H1 (cell line): ENCODE measurements around the gene ARMC9. TPM values are rescaled to one million over a fixed set of nuclear protein-coding genes. Genes with fewer than 3 reads are reported as not detected.

ENCODE experiments used
- CTCF ChIA-PET: fragments of 300-600 bp; sonication (Branson Sonifier 250); formaldehyde crosslinking; loops from one replicate; lab custom pipeline; 2021; ENCODE audit not compliant: partially characterized antibody; lab: Charles Lee
- POLR2A ChIA-PET: fragments of 300-600 bp; sonication (Branson Sonifier 250); formaldehyde crosslinking; loops from one replicate; lab custom pipeline; 2021; ENCODE audit warnings: inconsistent platforms; ENCODE audit not compliant: partially characterized antibody; lab: Charles Lee
- DNase-seq, 2 experiments: peaks; one replicate each; pipeline versions ENCODE4 v3.0.0 to v3.0.0-alpha.2; 2010 to 2022; ENCODE audit warnings: low spot score in 2 of 2, low read depth in 1 of 2, mixed read lengths in 1 of 2
- FAIRE-seq: peaks from 2 replicates; lab custom pipeline; 2011; peaks lifted over from hg19 to GRCh38; lab: Jason Lieb, UNC
- H2AFZ ChIP-seq: 2 replicates; pipeline ENCODE4 v1.8.1; 2012; ENCODE audit warnings: low read length, inconsistent platforms
- H2AK5ac ChIP-seq: 2 replicates; pipeline ENCODE4 v1.6.1; 2013; ENCODE audit warnings: low read depth, low read length
- H2BK120ac ChIP-seq: replicated peaks from 2 replicates; pipeline ENCODE3; 2013; ENCODE audit warnings: low read depth, low read length, inconsistent platforms
- H2BK12ac ChIP-seq: 2 replicates; pipeline ENCODE4 v1.6.1; 2013; ENCODE audit warnings: low read depth, low read length
- H2BK15ac ChIP-seq: 2 replicates; pipeline ENCODE4 v1.6.1; 2013; ENCODE audit warnings: low read length
- H2BK20ac ChIP-seq: 2 replicates; pipeline ENCODE4 v1.6.1; 2013; ENCODE audit warnings: low read length
- H2BK5ac ChIP-seq: 2 replicates; pipeline ENCODE4 v1.6.1; 2013; ENCODE audit warnings: low read depth, low read length
- H3K14ac ChIP-seq: 2 replicates; pipeline ENCODE4 v1.6.1; 2013; ENCODE audit warnings: inconsistent platforms; ENCODE audit not compliant: insufficient read length
- H3K18ac ChIP-seq: 2 replicates; pipeline ENCODE4 v1.6.1; 2013; ENCODE audit warnings: low read length; ENCODE audit errors: extremely low read depth
- H3K23ac ChIP-seq: 2 replicates; pipeline ENCODE4 v1.6.1; 2013; ENCODE audit warnings: inconsistent platforms; ENCODE audit not compliant: insufficient read length
- H3K23me2 ChIP-seq: 2 replicates; pipeline ENCODE4 v1.6.1; 2013; ENCODE audit warnings: low read depth, low read length
- H3K27ac ChIP-seq: 2 replicates; pipeline ENCODE4 v1.6.1; 2011; ENCODE audit warnings: low read depth, low read length, inconsistent platforms
- H3K27me3 ChIP-seq, 4 experiments: replicated peaks in 1 of 4; 1 replicate in 1 of 4; 2 replicates in 3 of 4; pipeline versions ENCODE4 v1.6.1 to v1.8.1; 2011 to 2013; ENCODE audit warnings: low read length in 3 of 4, mild to moderate bottlenecking in 3 of 4, inconsistent platforms in 2 of 4, mixed read lengths in 2 of 4, moderate library complexity in 1 of 4; ENCODE audit not compliant: control insufficient read depth in 3 of 4, insufficient read depth in 3 of 4; ENCODE audit errors: extremely low read depth in 1 of 4
- H3K36me3 ChIP-seq, 4 experiments: 2 replicates each; pipeline versions ENCODE4 v1.6.1 to v1.8.1; 2011 to 2013; ENCODE audit warnings: mild to moderate bottlenecking in 4 of 4, low read length in 3 of 4, moderate library complexity in 2 of 4, control low read depth in 1 of 4, inconsistent platforms in 1 of 4; ENCODE audit not compliant: insufficient read depth in 4 of 4, control insufficient read depth in 2 of 4
- H3K4ac ChIP-seq: replicated peaks from 2 replicates; pipeline ENCODE3; 2013; ENCODE audit warnings: low read length, low read depth, mixed read lengths, inconsistent platforms; ENCODE audit not compliant: insufficient read length
- H3K4me1 ChIP-seq, 4 experiments: replicated peaks in 1 of 4; 1 replicate in 1 of 4; 2 replicates in 3 of 4; pipeline versions ENCODE4 v1.6.1 to v1.8.1; 2011 to 2013; ENCODE audit warnings: low read length in 3 of 4, inconsistent platforms in 2 of 4, mixed read lengths in 1 of 4; ENCODE audit not compliant: insufficient read depth in 4 of 4, control insufficient read depth in 3 of 4
- H3K4me2 ChIP-seq, 2 experiments: 2 replicates each; pipeline versions ENCODE4 v1.6.1 to v1.8.1; 2011 to 2013; ENCODE audit warnings: low read depth in 2 of 2, low read length in 2 of 2, control low read depth in 1 of 2, inconsistent platforms in 1 of 2, mild to moderate bottlenecking in 1 of 2; ENCODE audit not compliant: insufficient read depth in 1 of 2
- H3K4me3 ChIP-seq, 4 experiments: fragments of 200-600, 300-600 bp in 1 of 4; sonication (generic), shearing (Covaris generic), sonication (Bioruptor Twin) in 1 of 4; 2 replicates each; pipeline versions ENCODE4 v1.5.1 to v1.8.1; 2011 to 2016; ENCODE audit warnings: low read length in 4 of 4, low read depth in 3 of 4, control low read depth in 2 of 4, inconsistent platforms in 2 of 4, mild to moderate bottlenecking in 2 of 4, mixed read lengths in 1 of 4, moderate library complexity in 1 of 4; ENCODE audit not compliant: insufficient read depth in 2 of 4; ENCODE audit errors: extremely low read depth in 1 of 4
- H3K56ac ChIP-seq: replicated peaks from 2 replicates; pipeline ENCODE3; 2013; ENCODE audit warnings: low read depth, mild to moderate bottlenecking, mixed read lengths, low read length, inconsistent platforms; ENCODE audit not compliant: insufficient read length
- H3K79me1 ChIP-seq: 2 replicates; pipeline ENCODE4 v1.6.1; 2013; ENCODE audit warnings: low read depth, low read length, control low read depth
- H3K79me2 ChIP-seq, 2 experiments: 2 replicates each; pipeline versions ENCODE4 v1.6.1 to v1.8.1; 2012 to 2013; ENCODE audit warnings: low read length in 2 of 2, mild to moderate bottlenecking in 2 of 2, inconsistent platforms in 1 of 2; ENCODE audit not compliant: insufficient read depth in 2 of 2, control insufficient read depth in 1 of 2
- H3K9ac ChIP-seq, 4 experiments: replicated peaks in 1 of 4; 1 replicate in 1 of 4; 2 replicates in 3 of 4; pipeline versions ENCODE4 v1.6.1 to v1.8.1; 2011 to 2013; ENCODE audit warnings: low read depth in 3 of 4, low read length in 3 of 4, control low read depth in 2 of 4, mild to moderate bottlenecking in 2 of 4, moderate library complexity in 2 of 4, inconsistent platforms in 1 of 4; ENCODE audit errors: extremely low read depth in 1 of 4
- H3K9me3 ChIP-seq, 2 experiments: 2 replicates each; pipeline versions ENCODE4 v1.6.1 to v1.8.1; 2012 to 2013; ENCODE audit warnings: mild to moderate bottlenecking in 2 of 2, moderate library complexity in 2 of 2, control low read depth in 1 of 2, inconsistent platforms in 1 of 2, low read depth in 1 of 2, low read length in 1 of 2, mixed read lengths in 1 of 2; ENCODE audit not compliant: insufficient read depth in 2 of 2
- H4K20me1 ChIP-seq, 2 experiments: replicated peaks in 1 of 2; 2 replicates each; pipeline versions ENCODE3 to v1.8.1; 2011 to 2013; ENCODE audit warnings: inconsistent platforms in 2 of 2, low read length in 2 of 2, mild to moderate bottlenecking in 1 of 2; ENCODE audit not compliant: insufficient read depth in 2 of 2, control insufficient read depth in 1 of 2
- H4K5ac ChIP-seq: 2 replicates; pipeline ENCODE4 v1.6.1; 2013; ENCODE audit warnings: low read length, low read depth, mixed read lengths, inconsistent platforms; ENCODE audit not compliant: insufficient read length
- H4K8ac ChIP-seq: 2 replicates; pipeline ENCODE4 v1.8.0; 2013; ENCODE audit warnings: mild to moderate bottlenecking, moderate library complexity, low read length, inconsistent platforms; ENCODE audit not compliant: insufficient read depth; ENCODE audit errors: extremely low read depth
- H4K91ac ChIP-seq: replicated peaks from 2 replicates; pipeline ENCODE3; 2013; ENCODE audit warnings: low read length, mixed read lengths, inconsistent platforms; ENCODE audit not compliant: insufficient read length
- CBX5 ChIP-seq: fragments of 300-800, 300-1000 bp; sonication (generic); IDR thresholded peaks from 2 replicates; pipeline ENCODE4 v1.7.1; 2016; ENCODE audit warnings: antibody characterized with exemption, low read length, low read depth
- EGR1 ChIP-seq: IDR thresholded peaks from 2 replicates; pipeline ENCODE4 v1.6.1; 2011; ENCODE audit warnings: low read depth, low read length, borderline replicate concordance
- JUN ChIP-seq: IDR thresholded peaks from 2 replicates; pipeline ENCODE4 v1.6.1; 2011; ENCODE audit warnings: low read depth, mild to moderate bottlenecking, improper control_type of control experiment, low read length
- MAFK ChIP-seq: IDR thresholded peaks from 2 replicates; pipeline ENCODE4 v1.6.1; 2012; ENCODE audit warnings: low read depth, mild to moderate bottlenecking, improper control_type of control experiment, low read length
- RXRA ChIP-seq: IDR thresholded peaks from 2 replicates; pipeline ENCODE4 v1.6.1; 2011; ENCODE audit warnings: low read depth, mild to moderate bottlenecking, low read length, moderate library complexity; ENCODE audit not compliant: insufficient read depth
- SIX5 ChIP-seq: IDR thresholded peaks from 2 replicates; pipeline ENCODE4 v1.6.1; 2011; ENCODE audit warnings: mild to moderate bottlenecking, low read depth, low read length
- TAF1 ChIP-seq: IDR thresholded peaks from 2 replicates; pipeline ENCODE4 v1.6.1; 2011; ENCODE audit warnings: mild to moderate bottlenecking, low read depth, low read length
- TAF7 ChIP-seq: optimal IDR thresholded peaks from 2 replicates; pipeline ENCODE3; 2011; ENCODE audit warnings: low read depth, mild to moderate bottlenecking, inconsistent platforms, low read length, moderate library complexity, borderline replicate concordance
- ZNF274 ChIP-seq: IDR thresholded peaks from 2 replicates; pipeline ENCODE4 v1.7.0; 2012; ENCODE audit warnings: low read length, borderline replicate concordance; ENCODE audit errors: extremely low read depth
- WGBS, 2 experiments: shearing (Covaris generic) in 1 of 2; methylation state at CpG; one replicate each; pipeline versions ENCODE4 v1.1.6 to v1.1.7; 2013 to 2015; ENCODE audit warnings: low lambda C conversion rate in 2 of 2, mixed read lengths in 2 of 2, inconsistent platforms in 1 of 2, low coverage in 1 of 2, missing lambda C conversion rate in 1 of 2; ENCODE audit not compliant: insufficient replicate concordance in 2 of 2, insufficient coverage in 1 of 2, insufficient read length in 1 of 2; ENCODE audit errors: extremely low coverage in 1 of 2, missing lambda C conversion rate in 1 of 2; 5-methylcytosine and 5-hydroxymethylcytosine counted together
- polyA plus RNA-seq, 7 experiments: library from polyadenylated mRNA; depleted of rRNA in 3 of 7; stranded (reverse) in 5 of 7; unstranded in 2 of 7; fragments of >200 nt in 5 of 7; fragments of 200-250 nt in 2 of 7; gene quantifications; 1 replicate in 5 of 7; 2 replicates in 1 of 7; 4 replicates in 1 of 7; pipeline versions ENCODE4 v1.2.1 to v1.2.3, GENCODE V29; 2011 to 2013; ENCODE audit warnings: missing spikeins in 2 of 7, mixed read lengths in 2 of 7
- total RNA-seq: library from RNA; stranded (reverse); fragmentation: NEBNext Ultra II Directional; extraction: Animal tissue kit (Norgen Biotek cat#: 25700); gene quantifications from 2 replicates; pipeline ENCODE4 v1.2.1, GENCODE V29; 2021

The ARMC9 gene
- total and polyA plus RNA-seq, 2 of the 8 experiments (the other 6 are each of a cell fraction or from before 2014, with no cell fraction given) = 23.2 to 36.1 TPM

GRCh38 chr2:231238689-231239088, 40.3 kb downstream of the ARMC9 start:
- WGBS, 2 experiments = 93% methylated on average over 3 of the region's 3 CpGs; no CpG with 5 or more reads in 1 of the 2 experiments
- H4K20me1 ChIP-seq = no peaks in the 10 kb centered on the region
- no peaks in the 10 kb centered on the region for H3K4me1 ChIP-seq
- no peaks in the 10 kb centered on the region for H3K27me3 ChIP-seq
- ChIA-PET CTCF (interaction anchor here (0.9 to 4.3 kb wide), 6 partner anchors 11 to 175 kb away, joined by 4 to 33 read pairs (median 8); no protein-coding TSS in a partner anchor), POLR2A (interaction anchor here (1.5 to 2.2 kb wide), 3 partner anchors 11 to 215 kb away, joined by 4 to 8 read pairs (median 7); no protein-coding TSS in a partner anchor)
- FAIRE-seq (no peak), DNase-seq (no peak)
- no peak overlapping the region for H2BK15ac ChIP-seq
- H4K91ac ChIP-seq = no peak overlapping the region
- no peak overlapping the region for H3K4me2 ChIP-seq
- no peaks in the 10 kb centered on the region for H3K23me2 ChIP-seq
- H3K4me3 ChIP-seq = no peak overlapping the region
- H3K9me3 ChIP-seq = no peaks in the 10 kb centered on the region
- no peak overlapping the region for H3K23ac ChIP-seq
- H3K14ac ChIP-seq = no peak overlapping the region
- H2BK12ac ChIP-seq = no peak overlapping the region
- H3K18ac ChIP-seq = no peak overlapping the region
- H2BK20ac ChIP-seq = no peak overlapping the region
- TF ChIP-seq RXRA = no peak
- TF ChIP-seq CBX5 = no peak
- no peak for TF ChIP-seq MAFK
- no peak for TF ChIP-seq EGR1
- no peak for TF ChIP-seq JUN
- TF ChIP-seq TAF7 = no peak
- no peak for TF ChIP-seq SIX5
- TF ChIP-seq ZNF274 = no peak
- TF ChIP-seq TAF1 = no peak
- H3K79me1 ChIP-seq = no peaks in the 10 kb centered on the region
- H2AK5ac ChIP-seq = no peak overlapping the region
- no peak overlapping the region for H3K27ac ChIP-seq
- H2BK120ac ChIP-seq = no peak overlapping the region
- peaks cover 0 to 24% (median 1%) of the 10 kb centered on the region in 4 experiments; a peak in 4 of 8 replicates for H3K36me3 ChIP-seq
- no peaks in the 10 kb centered on the region for H3K79me2 ChIP-seq
- H4K5ac ChIP-seq = no peak overlapping the region
- no peak overlapping the region for H4K8ac ChIP-seq
- no peak overlapping the region for H3K9ac ChIP-seq
- H3K4ac ChIP-seq = no peak overlapping the region
- no peak overlapping the region for H3K56ac ChIP-seq
- no peak overlapping the region for H2AFZ ChIP-seq
- H2BK5ac ChIP-seq = no peak overlapping the region
